ENCODE data around the gene SLC9A9. TPM values are rescaled to one million over a fixed set of nuclear protein-coding genes. Genes with fewer than 3 reads are reported as not detected.

The SLC9A9 gene
- total RNA-seq, 1 donor from 2014 or later = 3.5 TPM

DNA sequence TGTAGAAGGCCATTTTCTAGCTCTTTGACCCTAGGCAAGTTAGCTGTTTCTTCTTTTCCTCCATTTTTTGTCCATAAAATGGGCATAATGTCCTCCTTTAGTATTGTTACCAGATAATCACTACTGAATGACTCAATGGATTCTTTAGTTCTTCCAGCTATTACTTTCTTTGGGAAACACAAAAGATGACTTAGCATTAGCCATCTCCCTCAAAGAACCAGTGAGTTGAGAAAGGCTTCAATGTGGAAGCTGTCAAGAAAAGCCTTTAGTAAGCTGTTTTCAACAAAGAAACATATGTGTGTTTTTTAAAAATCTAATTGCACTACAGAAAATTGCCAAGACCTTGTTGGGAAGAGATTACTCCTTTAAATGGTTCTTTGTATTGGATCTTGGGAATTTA lies 135.7 kb downstream of the SLC9A9 start:
- Mint-ChIP-seq H3K4me3 (ENCODE audit: unreplicated experiment) (no peak overlapping the region), H3K27me3 (ENCODE audit: unreplicated experiment) (peaks cover 58% of the 10 kb centered on the region), H3K9me3 (ENCODE audit: unreplicated experiment) (no peaks in the 10 kb centered on the region), H3K4me1 (ENCODE audit: unreplicated experiment) (no peaks in the 10 kb centered on the region), H3K27ac (ENCODE audit: unreplicated experiment) (no peak overlapping the region), H3K36me3 (ENCODE audit: unreplicated experiment) (no peaks in the 10 kb centered on the region)
- TF ChIP-seq, protein P1, sequence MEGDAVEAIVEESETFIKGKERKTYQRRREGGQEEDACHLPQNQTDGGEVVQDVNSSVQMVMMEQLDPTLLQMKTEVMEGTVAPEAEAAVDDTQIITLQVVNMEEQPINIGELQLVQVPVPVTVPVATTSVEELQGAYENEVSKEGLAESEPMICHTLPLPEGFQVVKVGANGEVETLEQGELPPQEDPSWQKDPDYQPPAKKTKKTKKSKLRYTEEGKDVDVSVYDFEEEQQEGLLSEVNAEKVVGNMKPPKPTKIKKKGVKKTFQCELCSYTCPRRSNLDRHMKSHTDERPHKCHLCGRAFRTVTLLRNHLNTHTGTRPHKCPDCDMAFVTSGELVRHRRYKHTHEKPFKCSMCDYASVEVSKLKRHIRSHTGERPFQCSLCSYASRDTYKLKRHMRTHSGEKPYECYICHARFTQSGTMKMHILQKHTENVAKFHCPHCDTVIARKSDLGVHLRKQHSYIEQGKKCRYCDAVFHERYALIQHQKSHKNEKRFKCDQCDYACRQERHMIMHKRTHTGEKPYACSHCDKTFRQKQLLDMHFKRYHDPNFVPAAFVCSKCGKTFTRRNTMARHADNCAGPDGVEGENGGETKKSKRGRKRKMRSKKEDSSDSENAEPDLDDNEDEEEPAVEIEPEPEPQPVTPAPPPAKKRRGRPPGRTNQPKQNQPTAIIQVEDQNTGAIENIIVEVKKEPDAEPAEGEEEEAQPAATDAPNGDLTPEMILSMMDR (IDR thresholded peaks at IDR 0.05) = no peak
- no peak for DNase-seq (ENCODE audit: extremely low spot score, unreplicated experiment)

DNA sequence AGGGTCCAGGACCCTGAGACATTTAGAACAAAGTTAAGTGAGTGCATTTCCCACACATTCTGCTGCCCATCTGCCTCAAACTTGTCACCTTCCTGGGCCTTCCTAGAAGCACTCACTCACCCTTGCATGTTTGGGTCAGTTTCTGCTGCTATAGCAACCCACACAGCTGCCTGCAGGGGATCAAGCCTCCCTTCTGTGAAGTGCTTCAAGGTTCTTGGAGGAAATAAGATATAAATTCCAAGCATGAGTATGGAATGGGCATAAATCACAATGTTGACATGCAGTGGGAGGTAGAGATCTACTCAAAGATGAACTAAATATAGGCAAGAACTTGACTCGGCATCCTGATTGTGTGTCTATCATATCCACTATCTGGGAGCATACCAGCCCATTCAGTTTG lies 140.4 kb downstream of the SLC9A9 start:
- TF ChIP-seq, protein P1 (IDR thresholded peaks at IDR 0.05) = no peak
- Mint-ChIP-seq H3K4me1 (ENCODE audit: unreplicated experiment) (no peaks in the 10 kb centered on the region), H3K27me3 (ENCODE audit: unreplicated experiment) (peaks cover 33% of the 10 kb centered on the region), H3K27ac (ENCODE audit: unreplicated experiment) (no peak overlapping the region), H3K36me3 (ENCODE audit: unreplicated experiment) (no peaks in the 10 kb centered on the region), H3K9me3 (ENCODE audit: unreplicated experiment) (no peaks in the 10 kb centered on the region), H3K4me3 (ENCODE audit: unreplicated experiment) (no peak overlapping the region)
- no peak for DNase-seq (ENCODE audit: extremely low spot score, unreplicated experiment)

DNA sequence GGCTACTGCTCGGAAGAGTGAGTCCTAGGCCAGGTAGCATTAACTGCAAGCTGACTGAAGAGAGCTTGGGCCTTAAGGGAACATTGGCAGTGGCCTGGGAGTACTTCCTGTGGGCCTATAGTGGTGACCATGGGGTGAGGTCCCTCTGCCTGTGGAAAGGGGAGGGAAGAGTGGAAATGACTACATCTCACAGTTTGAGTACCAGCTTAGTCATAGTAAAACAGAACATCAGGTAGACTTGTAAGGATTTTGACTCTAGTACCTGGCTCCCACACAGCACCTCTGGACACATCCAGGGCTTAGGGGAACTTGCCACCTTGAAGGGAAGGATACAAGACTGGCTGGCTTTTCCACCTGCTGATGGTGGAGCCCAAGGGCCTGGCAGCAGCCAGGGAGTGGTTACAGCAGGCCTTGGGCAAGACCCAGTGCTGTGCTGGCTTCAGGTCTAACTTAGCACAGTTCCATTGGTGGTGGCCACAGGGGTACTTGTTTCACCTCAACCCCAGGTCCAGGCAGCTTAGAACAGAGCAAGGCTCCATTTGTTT lies 147.8 kb downstream of the SLC9A9 start:
- TF ChIP-seq, protein P1 (IDR thresholded peaks at IDR 0.05) = no peak
- H3K27ac Mint-ChIP-seq (ENCODE audit: unreplicated experiment) = no peak overlapping the region

DNA sequence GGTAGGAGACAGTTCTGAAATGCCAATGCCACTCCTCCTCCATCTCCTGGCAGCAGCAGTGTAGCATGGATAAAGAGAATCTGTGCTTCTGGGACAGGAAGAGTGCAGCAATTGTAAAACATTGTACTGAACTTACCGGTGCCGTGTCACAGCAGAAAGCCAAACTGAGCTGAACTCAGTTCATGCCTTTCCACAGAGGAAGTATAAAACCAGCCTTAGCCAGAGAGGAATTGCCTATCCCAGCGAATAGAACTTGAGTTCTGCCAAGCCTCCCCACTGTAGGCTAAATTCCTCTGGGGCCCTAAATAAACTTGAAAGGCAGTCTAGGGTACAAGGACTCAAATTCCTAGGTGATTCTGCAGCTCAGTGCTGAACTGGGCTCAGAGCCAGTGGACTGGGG lies 148.8 kb downstream of the SLC9A9 start:
- Mint-ChIP-seq H3K27me3 (ENCODE audit: unreplicated experiment) (peaks cover 14% of the 10 kb centered on the region), H3K27ac (ENCODE audit: unreplicated experiment) (no peak overlapping the region), H3K36me3 (ENCODE audit: unreplicated experiment) (no peaks in the 10 kb centered on the region), H3K4me1 (ENCODE audit: unreplicated experiment) (no peaks in the 10 kb centered on the region), H3K4me3 (ENCODE audit: unreplicated experiment) (no peak overlapping the region), H3K9me3 (ENCODE audit: unreplicated experiment) (no peaks in the 10 kb centered on the region)
- TF ChIP-seq, protein P1 (IDR thresholded peaks at IDR 0.05) = no peak
- no peak for DNase-seq (ENCODE audit: extremely low spot score, unreplicated experiment)

More for the DNA sequence above, 147.8 kb downstream of the SLC9A9 start:
- H3K36me3 Mint-ChIP-seq (ENCODE audit: unreplicated experiment) = no peaks in the 10 kb centered on the region
- H3K9me3 Mint-ChIP-seq (ENCODE audit: unreplicated experiment) = no peaks in the 10 kb centered on the region
- peaks cover 14% of the 10 kb centered on the region for H3K27me3 Mint-ChIP-seq (ENCODE audit: unreplicated experiment)
- no peak for DNase-seq (ENCODE audit: extremely low spot score, unreplicated experiment)
- no peak overlapping the region for H3K4me3 Mint-ChIP-seq (ENCODE audit: unreplicated experiment)
- no peaks in the 10 kb centered on the region for H3K4me1 Mint-ChIP-seq (ENCODE audit: unreplicated experiment)

DNA sequence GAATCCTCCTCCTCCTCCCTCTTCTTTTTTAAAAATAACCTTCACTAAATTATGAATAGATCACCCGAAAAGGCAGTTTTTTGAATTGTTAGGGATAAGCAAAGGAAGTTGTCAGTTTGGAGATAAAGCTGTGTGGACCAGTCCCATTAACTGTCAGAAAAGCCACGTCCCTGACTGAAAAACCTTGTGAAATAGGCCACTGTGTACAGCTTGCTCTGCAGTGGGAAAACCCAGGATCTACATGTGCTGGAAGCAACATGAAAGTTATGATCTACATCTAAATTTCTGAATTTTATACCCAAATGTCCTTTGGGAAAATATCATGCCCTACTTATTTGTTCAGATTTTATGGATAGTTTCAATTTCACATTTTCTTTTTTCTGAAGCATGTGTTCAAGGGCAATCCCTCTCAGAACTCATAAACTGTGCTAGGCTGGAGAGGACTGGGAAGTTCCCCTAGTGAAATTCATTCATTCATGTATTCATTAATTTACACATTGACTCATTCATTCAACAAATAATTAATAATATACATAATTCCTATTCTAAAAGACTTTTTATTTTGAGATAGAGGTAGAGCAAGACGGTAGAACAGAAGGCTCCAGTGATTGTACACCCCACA lies 149.5 kb downstream of the SLC9A9 start:
- H3K4me1 Mint-ChIP-seq (ENCODE audit: unreplicated experiment) = no peaks in the 10 kb centered on the region
- DNase-seq (ENCODE audit: extremely low spot score, unreplicated experiment) = no peak
- H3K27ac Mint-ChIP-seq (ENCODE audit: unreplicated experiment) = no peak overlapping the region
- TF ChIP-seq, protein P1 (IDR thresholded peaks at IDR 0.05) = no peak
- no peaks in the 10 kb centered on the region for H3K36me3 Mint-ChIP-seq (ENCODE audit: unreplicated experiment)
- H3K9me3 Mint-ChIP-seq (ENCODE audit: unreplicated experiment) = no peaks in the 10 kb centered on the region
- peaks cover 14% of the 10 kb centered on the region for H3K27me3 Mint-ChIP-seq (ENCODE audit: unreplicated experiment)
- H3K4me3 Mint-ChIP-seq (ENCODE audit: unreplicated experiment) = no peak overlapping the region

All from osteocyte (in vitro differentiated cells).